HepG2 (cell line): Measurements from ENCODE around the gene XRCC5. TPM values are rescaled to one million over a fixed set of nuclear protein-coding genes. Genes with fewer than 3 reads are reported as not detected.
A peak's percentile ranks its signal among the peaks of the same experiment; 100 is the strongest.

Experiments used
- FOXA3 ChIP-seq: IDR thresholded peaks from 2 replicates; pipeline ENCODE4 v1.6.1; 2016; ENCODE audit warnings: missing genetic modification reagents, missing compliant biosample characterization
- GABPB1 ChIP-seq: IDR thresholded peaks from 2 replicates; pipeline ENCODE4 v1.6.1; 2016; ENCODE audit warnings: mild to moderate bottlenecking, missing genetic modification reagents, moderate library complexity, missing compliant biosample characterization
- GATA4 ChIP-seq: sonication (generic); IDR thresholded peaks from 2 replicates; pipeline ENCODE4 v1.6.1; 2016; ENCODE audit warnings: antibody characterized with exemption, low read depth, borderline replicate concordance
- HOXA9 ChIP-seq: sonication (generic); formaldehyde crosslinking; IDR thresholded peaks from 2 replicates; pipeline ENCODE4 v1.8.1; 2022; ENCODE audit warnings: missing genetic modification reagents, mild to moderate bottlenecking, moderate library complexity, borderline replicate concordance
- KAT7 ChIP-seq: IDR thresholded peaks from 2 replicates; pipeline ENCODE4 v1.6.1; 2018; ENCODE audit warnings: borderline replicate concordance, missing compliant biosample characterization
- MLLT10 ChIP-seq: sonication (generic); formaldehyde crosslinking; IDR thresholded peaks from 2 replicates; pipeline ENCODE4 v1.4.0; 2020; ENCODE audit warnings: missing genetic modification reagents
- NFE2 ChIP-seq: sonication (generic); formaldehyde crosslinking; IDR thresholded peaks from 2 replicates; pipeline ENCODE4 v1.4.0; 2020; ENCODE audit warnings: missing genetic modification reagents
- PHF21A ChIP-seq: sonication (generic); formaldehyde crosslinking; IDR thresholded peaks from 2 replicates; pipeline ENCODE4 v1.5.0; 2020; ENCODE audit warnings: mild to moderate bottlenecking, missing genetic modification reagents
- PLSCR1 ChIP-seq: sonication (generic); formaldehyde crosslinking; IDR thresholded peaks from 2 replicates; pipeline ENCODE4 v1.5.0; 2020; ENCODE audit warnings: missing genetic modification reagents, mild to moderate bottlenecking, borderline replicate concordance
- SIX1 ChIP-seq: sonication (generic); formaldehyde crosslinking; IDR thresholded peaks from 2 replicates; pipeline ENCODE4 v1.4.0; 2020; ENCODE audit warnings: missing genetic modification reagents, borderline replicate concordance
- ZMYM3 ChIP-seq: sonication (generic); formaldehyde crosslinking; IDR thresholded peaks from 2 replicates; pipeline ENCODE4 v1.5.1; 2020; ENCODE audit warnings: mild to moderate bottlenecking, missing genetic modification reagents
- ZMYM4 ChIP-seq: sonication (generic); formaldehyde crosslinking; IDR thresholded peaks from 2 replicates; pipeline ENCODE4 v1.8.1; 2023; ENCODE audit warnings: mild to moderate bottlenecking, missing genetic modification reagents
- ZNF230 ChIP-seq: sonication (generic); formaldehyde crosslinking; IDR thresholded peaks from 2 replicates; pipeline ENCODE4 v1.4.0; 2020; ENCODE audit warnings: mild to moderate bottlenecking, missing genetic modification reagents
- ZNF335 ChIP-seq: sonication (generic); formaldehyde crosslinking; IDR thresholded peaks from 2 replicates; pipeline ENCODE4 v1.4.0; 2020; ENCODE audit warnings: missing genetic modification reagents
- ZNF569 ChIP-seq: sonication (generic); formaldehyde crosslinking; IDR thresholded peaks from 2 replicates; pipeline ENCODE4 v1.5.0; 2020; ENCODE audit warnings: mild to moderate bottlenecking, missing genetic modification reagents, moderate library complexity, borderline replicate concordance
- ZNF616 ChIP-seq: sonication (generic); formaldehyde crosslinking; IDR thresholded peaks from 2 replicates; pipeline ENCODE4 v1.5.0; 2020; ENCODE audit warnings: low read depth, mild to moderate bottlenecking, missing genetic modification reagents
- ZNF629 ChIP-seq: sonication (generic); formaldehyde crosslinking; conservative IDR thresholded peaks from 2 replicates; pipeline ENCODE4 v1.5.0; 2020; ENCODE audit warnings: missing genetic modification reagents
- ZNF720 ChIP-seq: sonication (generic); formaldehyde crosslinking; IDR thresholded peaks from 2 replicates; pipeline ENCODE4 v1.4.0; 2020; ENCODE audit warnings: missing genetic modification reagents
- polyA plus RNA-seq, 8 experiments: library from polyadenylated mRNA; depleted of rRNA in 3 of 8; stranded (reverse) in 7 of 8; unstranded in 1 of 8; fragments of >200 nt; fragmentation: Illumina TruSeq in 4 of 8; extraction: Trizol in 4 of 8; gene quantifications; 2 replicates each; pipeline versions ENCODE4 v1.2.1 to v1.2.3, GENCODE V29; 2011 to 2016; ENCODE audit warnings: low read depth in 4 of 8, missing spikeins in 1 of 8, mixed read lengths in 1 of 8; ENCODE audit not compliant: insufficient read depth in 1 of 8
- total RNA-seq, 5 experiments: library from RNA; depleted of rRNA; stranded (reverse); fragments of >200 nt; fragmentation: Illumina TruSeq; extraction: Trizol; gene quantifications; 2 replicates each; pipeline ENCODE4 v1.2.3, GENCODE V29; 2016; ENCODE audit warnings: low read depth in 1 of 5
- TF ChIP-seq, protein P1 (sequence below): sonication (generic); formaldehyde crosslinking; IDR thresholded peaks from 2 replicates; pipeline ENCODE4 v1.4.0; 2020; ENCODE audit warnings: missing genetic modification reagents
- TF ChIP-seq, protein P2 (sequence below): sonication (generic); formaldehyde crosslinking; IDR thresholded peaks from 2 replicates; pipeline ENCODE4 v1.5.0; 2020; ENCODE audit warnings: missing genetic modification reagents
- TF ChIP-seq, protein P3 (sequence below): sonication (generic); formaldehyde crosslinking; IDR thresholded peaks from 2 replicates; pipeline ENCODE4 v1.4.0; 2020; ENCODE audit warnings: missing genetic modification reagents, mild to moderate bottlenecking, borderline replicate concordance

XRCC5 gene
- total and polyA plus RNA-seq, 2 of the 13 experiments (the other 11 are each of a cell fraction or from before 2014, with no cell fraction given) = 264 to 454 TPM

DNA sequence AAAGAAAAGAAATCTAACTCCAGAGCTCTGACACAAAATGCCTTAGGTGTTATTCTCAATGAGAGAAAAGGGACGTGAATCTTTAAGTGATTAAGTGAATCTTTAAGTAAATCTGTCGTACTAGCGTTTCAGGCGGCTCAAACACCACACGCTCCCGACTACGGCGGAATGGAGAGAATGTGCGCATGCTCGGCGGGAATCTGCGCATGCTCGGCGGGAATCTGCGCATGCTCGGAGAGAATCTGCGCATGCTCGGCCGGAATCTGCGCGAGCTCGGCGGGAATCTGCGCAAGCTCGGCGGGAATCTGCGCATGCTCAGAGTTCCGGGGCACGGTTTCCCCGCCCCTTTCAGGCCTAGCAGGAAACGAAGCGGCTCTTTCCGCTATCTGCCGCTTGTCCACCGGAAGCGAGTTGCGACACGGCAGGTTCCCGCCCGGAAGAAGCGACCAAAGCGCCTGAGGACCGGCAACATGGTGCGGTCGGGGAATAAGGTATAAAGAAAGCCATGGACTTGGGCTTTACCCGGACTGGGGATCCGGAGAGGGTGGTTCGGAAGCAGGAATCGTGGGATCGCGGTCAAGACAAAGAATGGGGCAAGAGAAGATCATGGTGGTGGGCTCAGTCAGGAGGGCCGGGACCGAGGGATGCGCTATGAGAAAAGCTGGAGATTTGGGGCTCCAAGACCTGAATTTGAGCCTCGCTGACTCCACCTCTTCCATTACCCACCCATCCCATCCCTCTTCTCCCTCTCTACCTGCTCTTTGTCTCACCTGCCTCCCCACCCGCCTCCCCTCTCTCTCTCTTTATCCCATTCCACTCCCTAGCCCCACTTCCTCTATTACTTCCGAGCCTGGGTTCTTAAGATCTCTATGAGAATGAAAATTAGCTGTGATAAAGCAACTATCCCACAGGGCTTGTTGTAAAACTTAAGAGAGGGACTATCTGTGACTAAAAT is at the start of gene XRCC5 (continued):
- TF ChIP-seq ZNF629 (CRISPR knock-in tag) (peak; percentile 25; the same call in 1 of the 2 replicates), ZNF230 (CRISPR knock-in tag) (no peak), ZNF569 (peak; percentile 99), GABPB1 (CRISPR knock-in tag) (peak; percentile 97), ZNF720 (CRISPR knock-in tag) (peak; percentile 88; the same call in 1 of the 2 replicates), NFE2 (CRISPR knock-in tag) (no peak), GATA4 (no peak; the same call in 1 of the 2 replicates), ZMYM4 (CRISPR knock-in tag) (peak; percentile 96), ZNF616 (CRISPR knock-in tag) (peak; percentile 96), ZMYM3 (CRISPR knock-in tag) (peak; percentile 65; the same call in 1 of the 2 replicates), MLLT10 (CRISPR knock-in tag) (no peak), FOXA3 (CRISPR knock-in tag) (peak; percentile 60), PHF21A (CRISPR knock-in tag) (peak; percentile 83), SIX1 (CRISPR knock-in tag) (peak; percentile 55; the same call in 1 of the 2 replicates), HOXA9 (no peak), KAT7 (peak; percentile 85; the same call in 1 of the 2 replicates), PLSCR1 (CRISPR knock-in tag) (no peak), ZNF335 (CRISPR knock-in tag) (peak; percentile 96)
- TF ChIP-seq, protein P1, sequence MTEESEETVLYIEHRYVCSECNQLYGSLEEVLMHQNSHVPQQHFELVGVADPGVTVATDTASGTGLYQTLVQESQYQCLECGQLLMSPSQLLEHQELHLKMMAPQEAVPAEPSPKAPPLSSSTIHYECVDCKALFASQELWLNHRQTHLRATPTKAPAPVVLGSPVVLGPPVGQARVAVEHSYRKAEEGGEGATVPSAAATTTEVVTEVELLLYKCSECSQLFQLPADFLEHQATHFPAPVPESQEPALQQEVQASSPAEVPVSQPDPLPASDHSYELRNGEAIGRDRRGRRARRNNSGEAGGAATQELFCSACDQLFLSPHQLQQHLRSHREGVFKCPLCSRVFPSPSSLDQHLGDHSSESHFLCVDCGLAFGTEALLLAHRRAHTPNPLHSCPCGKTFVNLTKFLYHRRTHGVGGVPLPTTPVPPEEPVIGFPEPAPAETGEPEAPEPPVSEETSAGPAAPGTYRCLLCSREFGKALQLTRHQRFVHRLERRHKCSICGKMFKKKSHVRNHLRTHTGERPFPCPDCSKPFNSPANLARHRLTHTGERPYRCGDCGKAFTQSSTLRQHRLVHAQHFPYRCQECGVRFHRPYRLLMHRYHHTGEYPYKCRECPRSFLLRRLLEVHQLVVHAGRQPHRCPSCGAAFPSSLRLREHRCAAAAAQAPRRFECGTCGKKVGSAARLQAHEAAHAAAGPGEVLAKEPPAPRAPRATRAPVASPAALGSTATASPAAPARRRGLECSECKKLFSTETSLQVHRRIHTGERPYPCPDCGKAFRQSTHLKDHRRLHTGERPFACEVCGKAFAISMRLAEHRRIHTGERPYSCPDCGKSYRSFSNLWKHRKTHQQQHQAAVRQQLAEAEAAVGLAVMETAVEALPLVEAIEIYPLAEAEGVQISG = peak; percentile 96
- TF ChIP-seq, protein P2, sequence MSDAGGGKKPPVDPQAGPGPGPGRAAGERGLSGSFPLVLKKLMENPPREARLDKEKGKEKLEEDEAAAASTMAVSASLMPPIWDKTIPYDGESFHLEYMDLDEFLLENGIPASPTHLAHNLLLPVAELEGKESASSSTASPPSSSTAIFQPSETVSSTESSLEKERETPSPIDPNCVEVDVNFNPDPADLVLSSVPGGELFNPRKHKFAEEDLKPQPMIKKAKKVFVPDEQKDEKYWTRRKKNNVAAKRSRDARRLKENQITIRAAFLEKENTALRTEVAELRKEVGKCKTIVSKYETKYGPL = peak; percentile 27; the same call in 1 of the 2 replicates
- TF ChIP-seq, protein P3, sequence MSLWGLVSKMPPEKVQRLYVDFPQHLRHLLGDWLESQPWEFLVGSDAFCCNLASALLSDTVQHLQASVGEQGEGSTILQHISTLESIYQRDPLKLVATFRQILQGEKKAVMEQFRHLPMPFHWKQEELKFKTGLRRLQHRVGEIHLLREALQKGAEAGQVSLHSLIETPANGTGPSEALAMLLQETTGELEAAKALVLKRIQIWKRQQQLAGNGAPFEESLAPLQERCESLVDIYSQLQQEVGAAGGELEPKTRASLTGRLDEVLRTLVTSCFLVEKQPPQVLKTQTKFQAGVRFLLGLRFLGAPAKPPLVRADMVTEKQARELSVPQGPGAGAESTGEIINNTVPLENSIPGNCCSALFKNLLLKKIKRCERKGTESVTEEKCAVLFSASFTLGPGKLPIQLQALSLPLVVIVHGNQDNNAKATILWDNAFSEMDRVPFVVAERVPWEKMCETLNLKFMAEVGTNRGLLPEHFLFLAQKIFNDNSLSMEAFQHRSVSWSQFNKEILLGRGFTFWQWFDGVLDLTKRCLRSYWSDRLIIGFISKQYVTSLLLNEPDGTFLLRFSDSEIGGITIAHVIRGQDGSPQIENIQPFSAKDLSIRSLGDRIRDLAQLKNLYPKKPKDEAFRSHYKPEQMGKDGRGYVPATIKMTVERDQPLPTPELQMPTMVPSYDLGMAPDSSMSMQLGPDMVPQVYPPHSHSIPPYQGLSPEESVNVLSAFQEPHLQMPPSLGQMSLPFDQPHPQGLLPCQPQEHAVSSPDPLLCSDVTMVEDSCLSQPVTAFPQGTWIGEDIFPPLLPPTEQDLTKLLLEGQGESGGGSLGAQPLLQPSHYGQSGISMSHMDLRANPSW (CRISPR knock-in tag) = peak; percentile 92; the same call in 1 of the 2 replicates
